ENCODE measurements around the gene ARID3A.

The ARID3A gene

GRCh38 chr19:1007399-1008251, 81.8 kb downstream of the ARID3A start:
- no peak for DNase-seq (ENCODE audit: low spot score)

- no peak for DNase-seq (ENCODE audit: low spot score)
These were observed 82.6 kb downstream of the ARID3A start for GRCh38 chr19:1008268-1009040.

GRCh38 chr19:1009041-1009980, 83.5 kb downstream of the ARID3A start:
- DNase-seq (ENCODE audit: low spot score), result no peak

- DNase-seq (ENCODE audit: low spot score), result no peak
These were observed 84.2 kb downstream of the ARID3A start for GRCh38 chr19:1009981-1010538.

GRCh38 chr19:1010586-1011510, 85.0 kb downstream of the ARID3A start:
- DNase-seq (ENCODE audit: low spot score), result no peak

- no peak for DNase-seq (ENCODE audit: low spot score)
These were observed 86.0 kb downstream of the ARID3A start for GRCh38 chr19:1011831-1012333.

GRCh38 chr19:1012334-1012733, 86.5 kb downstream of the ARID3A start:
- DNase-seq (ENCODE audit: low spot score), result no peak

- DNase-seq (ENCODE audit: low spot score), result no peak
These were observed 87.4 kb downstream of the ARID3A start for GRCh38 chr19:1013218-1013617.

GRCh38 chr19:1014161-1015060, 88.6 kb downstream of the ARID3A start:
- no peak for DNase-seq (ENCODE audit: low spot score)

GRCh38 chr19:1015061-1015781, 89.4 kb downstream of the ARID3A start:
- no peak for DNase-seq (ENCODE audit: low spot score)

GRCh38 chr19:1015782-1016646, 90.2 kb downstream of the ARID3A start:
- DNase-seq (ENCODE audit: low spot score), result no peak

- peak; percentile 56 for DNase-seq (ENCODE audit: low spot score)
These were observed 90.8 kb downstream of the ARID3A start for GRCh38 chr19:1016647-1017114.

- no peak for DNase-seq (ENCODE audit: low spot score)
These were observed 91.5 kb downstream of the ARID3A start for GRCh38 chr19:1017115-1017905.

- no peak for DNase-seq (ENCODE audit: low spot score)
These were observed 92.1 kb downstream of the ARID3A start for GRCh38 chr19:1017906-1018305.

GRCh38 chr19:1018393-1018792, 92.6 kb downstream of the ARID3A start:
- DNase-seq (ENCODE audit: low spot score), result no peak

GRCh38 chr19:1018932-1019615, 93.2 kb downstream of the ARID3A start:
- DNase-seq (ENCODE audit: low spot score), result no peak

Measured in GM03348 (cell line).